HepG2 (cell line): ENCODE measurements around the gene CALR. TPM values are rescaled to one million over a fixed set of nuclear protein-coding genes. Genes with fewer than 3 reads are reported as not detected.
A peak's percentile ranks its signal among the peaks of the same experiment; 100 is the strongest.

Experiments
- DMAP1 ChIP-seq: IDR thresholded peaks from 2 replicates; pipeline ENCODE4 v1.6.1; 2016
- GRHL1 ChIP-seq: sonication (generic); formaldehyde crosslinking; conservative IDR thresholded peaks from 2 replicates; pipeline ENCODE4 v1.8.0; 2022; ENCODE audit warnings: missing genetic modification reagents
- MEF2D ChIP-seq: sonication (generic); formaldehyde crosslinking; IDR thresholded peaks from 2 replicates; pipeline ENCODE4 v1.5.1; 2020; ENCODE audit warnings: mild to moderate bottlenecking, missing genetic modification reagents
- MTA1 ChIP-seq: sonication (generic); formaldehyde crosslinking; IDR thresholded peaks from 2 replicates; pipeline ENCODE4 v1.4.0; 2020; ENCODE audit warnings: missing genetic modification reagents, mild to moderate bottlenecking, borderline replicate concordance
- NFIC ChIP-seq: IDR thresholded peaks from 2 replicates; pipeline ENCODE4 v1.6.1; 2012; ENCODE audit warnings: mild to moderate bottlenecking, low read length, inconsistent platforms
- PITX1 ChIP-seq: sonication (generic); formaldehyde crosslinking; IDR thresholded peaks from 2 replicates; pipeline ENCODE4 v1.5.1; 2020; ENCODE audit warnings: mild to moderate bottlenecking, missing genetic modification reagents
- RFXAP ChIP-seq: sonication (generic); formaldehyde crosslinking; IDR thresholded peaks from 2 replicates; pipeline ENCODE4 v1.4.0; 2020; ENCODE audit warnings: missing genetic modification reagents, borderline replicate concordance
- SNAPC2 ChIP-seq: sonication (generic); formaldehyde crosslinking; IDR thresholded peaks from 2 replicates; pipeline ENCODE4 v1.8.1; 2022; ENCODE audit warnings: mild to moderate bottlenecking, missing genetic modification reagents
- SP4 ChIP-seq: sonication (generic); formaldehyde crosslinking; IDR thresholded peaks from 2 replicates; pipeline ENCODE4 v1.8.1; 2023; ENCODE audit warnings: mild to moderate bottlenecking, missing genetic modification reagents
- ZBTB7B ChIP-seq: sonication (generic); formaldehyde crosslinking; IDR thresholded peaks from 2 replicates; pipeline ENCODE4 v1.4.0; 2020; ENCODE audit warnings: missing genetic modification reagents
- ZBTB8A ChIP-seq: sonication (generic); formaldehyde crosslinking; IDR thresholded peaks from 2 replicates; pipeline ENCODE4 v1.4.0; 2020; ENCODE audit warnings: mild to moderate bottlenecking, low read depth, missing genetic modification reagents, borderline replicate concordance
- ZNF383 ChIP-seq: sonication (generic); formaldehyde crosslinking; IDR thresholded peaks from 2 replicates; pipeline ENCODE4 v1.4.0; 2020; ENCODE audit warnings: missing genetic modification reagents, mild to moderate bottlenecking, borderline replicate concordance
- ZNF747 ChIP-seq: sonication (generic); formaldehyde crosslinking; IDR thresholded peaks from 2 replicates; pipeline ENCODE4 v1.8.1; 2023; ENCODE audit warnings: missing genetic modification reagents, mild to moderate bottlenecking, borderline replicate concordance
- ZNF800 ChIP-seq: sonication (generic); formaldehyde crosslinking; IDR thresholded peaks from 2 replicates; pipeline ENCODE4 v1.4.0; 2020; ENCODE audit warnings: missing genetic modification reagents
- ZNF841 ChIP-seq: sonication (generic); formaldehyde crosslinking; IDR thresholded peaks from 2 replicates; pipeline ENCODE4 v1.8.1; 2023; ENCODE audit warnings: missing genetic modification reagents, borderline replicate concordance
- polyA plus RNA-seq, 8 experiments: library from polyadenylated mRNA; depleted of rRNA in 3 of 8; stranded (reverse) in 7 of 8; unstranded in 1 of 8; fragments of >200 nt; fragmentation: Illumina TruSeq in 4 of 8; extraction: Trizol in 4 of 8; gene quantifications; 2 replicates each; pipeline versions ENCODE4 v1.2.1 to v1.2.3, GENCODE V29; 2011 to 2016; ENCODE audit warnings: low read depth in 4 of 8, missing spikeins in 1 of 8, mixed read lengths in 1 of 8; ENCODE audit not compliant: insufficient read depth in 1 of 8
- total RNA-seq, 5 experiments: library from RNA; depleted of rRNA; stranded (reverse); fragments of >200 nt; fragmentation: Illumina TruSeq; extraction: Trizol; gene quantifications; 2 replicates each; pipeline ENCODE4 v1.2.3, GENCODE V29; 2016; ENCODE audit warnings: low read depth in 1 of 5
- TF ChIP-seq, protein P1 (sequence below): sonication (generic); formaldehyde crosslinking; IDR thresholded peaks from 2 replicates; pipeline ENCODE4 v1.5.1; 2020; ENCODE audit warnings: missing genetic modification reagents, mild to moderate bottlenecking, borderline replicate concordance
- TF ChIP-seq, protein P2 (sequence below): sonication (generic); formaldehyde crosslinking; IDR thresholded peaks from 2 replicates; pipeline ENCODE4 v1.4.0; 2020; ENCODE audit warnings: low read depth, missing genetic modification reagents
- TF ChIP-seq, protein P3 (sequence below): sonication (generic); formaldehyde crosslinking; IDR thresholded peaks from 2 replicates; pipeline ENCODE4 v1.4.0; 2020; ENCODE audit warnings: missing genetic modification reagents

CALR gene
- total and polyA plus RNA-seq, 2 of the 13 experiments (the other 11 are each of a cell fraction or from before 2014, with no cell fraction given) = 898 to 934 TPM

DNA sequence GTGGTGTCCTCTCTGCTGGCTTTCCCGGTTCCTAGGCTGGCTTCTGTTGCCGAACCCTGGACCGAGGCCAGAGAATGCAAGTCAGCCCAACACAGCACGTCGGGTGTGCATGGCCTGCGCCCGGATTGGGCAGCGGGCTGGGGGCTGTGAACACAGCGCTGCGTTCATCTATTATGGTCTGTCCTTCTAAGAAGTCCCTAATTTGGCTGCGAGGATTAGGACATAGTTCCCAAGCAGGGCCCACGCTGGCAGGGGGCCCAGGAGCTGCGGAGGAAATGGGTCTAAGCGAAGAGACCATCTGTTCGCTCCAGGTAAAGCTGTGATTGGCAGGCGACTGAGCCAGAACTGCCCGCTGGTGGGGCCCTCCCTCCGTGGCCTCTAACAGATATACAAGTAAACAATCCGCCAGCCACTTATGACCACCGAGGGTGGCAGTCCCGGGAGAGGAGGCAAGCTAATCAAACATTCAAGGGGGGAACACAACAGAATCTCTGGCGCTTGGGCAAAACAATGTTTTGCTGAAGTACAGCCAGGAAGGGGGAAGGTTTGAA, 25.3 kb upstream of the CALR start (continued):
- TF ChIP-seq, protein P1, sequence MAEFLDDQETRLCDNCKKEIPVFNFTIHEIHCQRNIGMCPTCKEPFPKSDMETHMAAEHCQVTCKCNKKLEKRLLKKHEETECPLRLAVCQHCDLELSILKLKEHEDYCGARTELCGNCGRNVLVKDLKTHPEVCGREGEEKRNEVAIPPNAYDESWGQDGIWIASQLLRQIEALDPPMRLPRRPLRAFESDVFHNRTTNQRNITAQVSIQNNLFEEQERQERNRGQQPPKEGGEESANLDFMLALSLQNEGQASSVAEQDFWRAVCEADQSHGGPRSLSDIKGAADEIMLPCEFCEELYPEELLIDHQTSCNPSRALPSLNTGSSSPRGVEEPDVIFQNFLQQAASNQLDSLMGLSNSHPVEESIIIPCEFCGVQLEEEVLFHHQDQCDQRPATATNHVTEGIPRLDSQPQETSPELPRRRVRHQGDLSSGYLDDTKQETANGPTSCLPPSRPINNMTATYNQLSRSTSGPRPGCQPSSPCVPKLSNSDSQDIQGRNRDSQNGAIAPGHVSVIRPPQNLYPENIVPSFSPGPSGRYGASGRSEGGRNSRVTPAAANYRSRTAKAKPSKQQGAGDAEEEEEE (CRISPR knock-in tag) = no peak
- TF ChIP-seq SP4 (CRISPR knock-in tag) = peak; percentile 32; the same call in 1 of the 2 replicates
- TF ChIP-seq DMAP1 (CRISPR knock-in tag) = no peak
- 0 out of 2 replicates have a peak, but pooled peaks have one; percentile 50 for TF ChIP-seq PITX1 (CRISPR knock-in tag)
- TF ChIP-seq GRHL1 (CRISPR knock-in tag) = no peak
- TF ChIP-seq MTA1 (CRISPR knock-in tag) = 0 out of 2 replicates have a peak, but pooled peaks have one; percentile 29
- no peak for TF ChIP-seq ZBTB8A (CRISPR knock-in tag)
- no peak for TF ChIP-seq RFXAP (CRISPR knock-in tag)
- peak; percentile 69; the same call in 1 of the 2 replicates for TF ChIP-seq ZNF800 (CRISPR knock-in tag)
- no peak for TF ChIP-seq ZNF747 (CRISPR knock-in tag)
- TF ChIP-seq ZNF383 (CRISPR knock-in tag) = no peak
- 0 out of 2 replicates have a peak, but pooled peaks have one; percentile 27 for TF ChIP-seq NFIC
- TF ChIP-seq, protein P2, sequence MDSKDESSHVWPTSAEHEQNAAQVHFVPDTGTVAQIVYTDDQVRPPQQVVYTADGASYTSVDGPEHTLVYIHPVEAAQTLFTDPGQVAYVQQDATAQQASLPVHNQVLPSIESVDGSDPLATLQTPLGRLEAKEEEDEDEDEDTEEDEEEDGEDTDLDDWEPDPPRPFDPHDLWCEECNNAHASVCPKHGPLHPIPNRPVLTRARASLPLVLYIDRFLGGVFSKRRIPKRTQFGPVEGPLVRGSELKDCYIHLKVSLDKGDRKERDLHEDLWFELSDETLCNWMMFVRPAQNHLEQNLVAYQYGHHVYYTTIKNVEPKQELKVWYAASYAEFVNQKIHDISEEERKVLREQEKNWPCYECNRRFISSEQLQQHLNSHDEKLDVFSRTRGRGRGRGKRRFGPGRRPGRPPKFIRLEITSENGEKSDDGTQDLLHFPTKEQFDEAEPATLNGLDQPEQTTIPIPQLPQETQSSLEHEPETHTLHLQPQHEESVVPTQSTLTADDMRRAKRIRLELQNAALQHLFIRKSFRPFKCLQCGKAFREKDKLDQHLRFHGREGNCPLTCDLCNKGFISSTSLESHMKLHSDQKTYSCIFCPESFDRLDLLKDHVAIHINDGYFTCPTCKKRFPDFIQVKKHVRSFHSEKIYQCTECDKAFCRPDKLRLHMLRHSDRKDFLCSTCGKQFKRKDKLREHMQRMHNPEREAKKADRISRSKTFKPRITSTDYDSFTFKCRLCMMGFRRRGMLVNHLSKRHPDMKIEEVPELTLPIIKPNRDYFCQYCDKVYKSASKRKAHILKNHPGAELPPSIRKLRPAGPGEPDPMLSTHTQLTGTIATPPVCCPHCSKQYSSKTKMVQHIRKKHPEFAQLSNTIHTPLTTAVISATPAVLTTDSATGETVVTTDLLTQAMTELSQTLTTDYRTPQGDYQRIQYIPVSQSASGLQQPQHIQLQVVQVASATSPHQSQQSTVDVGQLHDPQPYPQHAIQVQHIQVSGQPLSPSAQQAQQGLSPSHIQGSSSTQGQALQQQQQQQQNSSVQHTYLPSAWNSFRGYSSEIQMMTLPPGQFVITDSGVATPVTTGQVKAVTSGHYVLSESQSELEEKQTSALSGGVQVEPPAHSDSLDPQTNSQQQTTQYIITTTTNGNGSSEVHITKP (CRISPR knock-in tag) = no peak; the same call in 1 of the 2 replicates
- peak; percentile 4; the same call in 1 of the 2 replicates for TF ChIP-seq SNAPC2 (CRISPR knock-in tag)
- TF ChIP-seq, protein P3, sequence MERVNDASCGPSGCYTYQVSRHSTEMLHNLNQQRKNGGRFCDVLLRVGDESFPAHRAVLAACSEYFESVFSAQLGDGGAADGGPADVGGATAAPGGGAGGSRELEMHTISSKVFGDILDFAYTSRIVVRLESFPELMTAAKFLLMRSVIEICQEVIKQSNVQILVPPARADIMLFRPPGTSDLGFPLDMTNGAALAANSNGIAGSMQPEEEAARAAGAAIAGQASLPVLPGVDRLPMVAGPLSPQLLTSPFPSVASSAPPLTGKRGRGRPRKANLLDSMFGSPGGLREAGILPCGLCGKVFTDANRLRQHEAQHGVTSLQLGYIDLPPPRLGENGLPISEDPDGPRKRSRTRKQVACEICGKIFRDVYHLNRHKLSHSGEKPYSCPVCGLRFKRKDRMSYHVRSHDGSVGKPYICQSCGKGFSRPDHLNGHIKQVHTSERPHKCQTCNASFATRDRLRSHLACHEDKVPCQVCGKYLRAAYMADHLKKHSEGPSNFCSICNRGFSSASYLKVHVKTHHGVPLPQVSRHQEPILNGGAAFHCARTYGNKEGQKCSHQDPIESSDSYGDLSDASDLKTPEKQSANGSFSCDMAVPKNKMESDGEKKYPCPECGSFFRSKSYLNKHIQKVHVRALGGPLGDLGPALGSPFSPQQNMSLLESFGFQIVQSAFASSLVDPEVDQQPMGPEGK = peak; percentile 55; the same call in 1 of the 2 replicates
- TF ChIP-seq MEF2D (CRISPR knock-in tag) = 0 out of 2 replicates have a peak, but pooled peaks have one; percentile 33
- no peak for TF ChIP-seq ZNF841 (CRISPR knock-in tag)
- TF ChIP-seq ZBTB7B (CRISPR knock-in tag) = no peak
